NCI-H2107 treated with DMSO at 0.1 percent for 48 hours (cell line): Measurements from ENCODE around the gene WIPF3.
"Not testable (repeated sequence)": the region's sequence is repeated elsewhere in the genome, so short reads cannot be mapped to it uniquely, and the experiment has no call there.

Source experiments
- DNase-seq: peaks from one replicate; lab custom pipeline; 2025; ENCODE audit not compliant: unreplicated experiment; lab: John Stamatoyannopoulos, UW

WIPF3 gene

DNA sequence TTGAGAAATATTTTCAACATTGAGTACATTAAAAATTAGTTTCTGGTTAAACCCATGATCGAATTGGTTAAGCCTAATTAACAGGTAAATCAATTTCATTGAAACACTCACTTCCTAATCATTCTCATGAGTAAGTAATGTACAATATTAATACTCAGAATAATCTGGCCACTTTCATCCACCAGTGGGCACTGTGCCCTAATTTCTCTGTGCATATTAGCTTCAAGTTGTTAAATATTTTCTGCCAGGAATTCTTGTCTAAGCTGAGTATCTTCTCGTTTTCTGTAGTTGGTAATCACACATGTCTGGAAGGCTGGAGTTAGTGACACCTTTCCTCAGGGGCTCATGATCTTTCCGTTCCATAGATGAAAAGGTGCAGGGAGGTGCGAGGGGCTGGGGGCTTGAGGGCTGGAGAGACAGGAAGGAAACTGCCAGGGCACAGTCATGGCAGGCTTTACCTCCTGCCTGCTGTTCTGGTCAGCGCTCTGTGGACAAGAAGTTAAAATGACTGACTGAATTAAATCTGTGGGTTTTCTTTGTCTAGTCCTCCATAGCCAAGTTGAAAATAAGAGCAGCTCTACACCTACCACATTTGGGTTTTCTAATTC is 71.9 kb downstream of the WIPF3 start:
- peak; percentile 25 for DNase-seq

DNA sequence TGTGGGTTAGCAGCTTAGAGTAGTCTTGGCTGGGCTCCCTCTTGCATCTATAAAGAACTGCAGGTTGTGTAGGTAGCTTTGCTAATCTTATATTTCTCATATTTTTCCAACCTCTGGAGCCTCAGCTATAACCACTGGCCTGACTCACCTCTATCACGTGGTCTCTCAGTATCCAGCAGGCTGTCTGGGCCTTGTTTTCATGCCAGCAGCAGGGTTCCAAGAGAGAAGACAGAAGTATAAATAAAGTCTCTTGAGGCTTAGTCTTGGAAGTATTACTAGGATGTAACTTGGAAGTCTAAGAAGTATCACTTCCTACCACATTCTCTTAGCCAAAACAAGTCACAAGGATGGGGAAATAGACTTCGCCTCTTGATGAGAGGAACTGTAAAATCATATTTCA is 73.3 kb downstream of the WIPF3 start:
- no peak for DNase-seq

GRCh38 chr7:29881724-29882123 is 75.4 kb downstream of the WIPF3 start:
- peak; percentile 39 for DNase-seq

GRCh38 chr7:29882481-29882880 is 76.2 kb downstream of the WIPF3 start:
- no peak for DNase-seq

DNA sequence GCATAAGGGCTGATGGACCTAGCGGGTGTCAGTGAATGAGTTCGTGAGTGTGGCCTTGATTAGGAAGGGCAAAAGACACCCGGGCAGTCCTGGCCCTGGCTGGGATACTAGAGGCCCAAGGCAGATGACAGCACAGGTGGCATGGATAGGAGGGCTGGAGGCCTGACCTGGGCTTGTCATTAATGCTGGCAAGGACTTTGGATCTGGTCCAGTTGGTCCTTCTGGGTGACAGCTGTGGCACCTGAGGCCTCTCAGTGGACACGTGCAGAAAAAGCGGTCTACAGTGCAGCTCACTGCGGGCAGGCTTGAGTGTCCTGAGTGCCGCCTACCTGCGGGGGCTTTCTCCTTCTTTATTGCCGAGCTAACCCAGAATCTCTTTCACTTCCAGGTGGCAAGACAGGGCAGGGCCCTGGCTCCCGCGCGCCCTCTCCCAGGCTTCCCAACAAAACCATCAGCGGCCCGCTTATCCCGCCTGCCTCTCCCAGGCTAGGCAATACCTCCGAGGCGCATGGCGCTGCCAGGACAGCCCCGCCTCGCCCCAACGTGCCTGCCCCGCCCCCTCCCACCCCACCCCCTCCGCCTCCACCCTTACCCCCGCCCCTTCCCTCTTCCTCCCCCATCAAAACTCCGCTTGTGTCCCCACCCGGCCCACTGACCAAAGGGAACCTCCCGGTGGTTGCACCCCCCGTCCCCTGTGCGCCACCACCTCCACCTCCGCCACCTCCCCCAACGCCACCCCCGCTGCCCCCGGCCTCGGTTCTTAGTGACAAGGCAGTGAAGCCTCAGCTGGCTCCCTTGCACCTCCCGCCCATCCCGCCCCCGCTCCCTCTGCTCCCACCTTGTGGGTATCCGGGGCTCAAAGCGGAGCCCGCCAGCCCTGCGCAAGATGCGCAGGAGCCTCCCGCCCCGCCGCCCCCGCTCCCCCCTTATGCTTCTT is 77.4 kb downstream of the WIPF3 start:
- no peak for DNase-seq

DNA sequence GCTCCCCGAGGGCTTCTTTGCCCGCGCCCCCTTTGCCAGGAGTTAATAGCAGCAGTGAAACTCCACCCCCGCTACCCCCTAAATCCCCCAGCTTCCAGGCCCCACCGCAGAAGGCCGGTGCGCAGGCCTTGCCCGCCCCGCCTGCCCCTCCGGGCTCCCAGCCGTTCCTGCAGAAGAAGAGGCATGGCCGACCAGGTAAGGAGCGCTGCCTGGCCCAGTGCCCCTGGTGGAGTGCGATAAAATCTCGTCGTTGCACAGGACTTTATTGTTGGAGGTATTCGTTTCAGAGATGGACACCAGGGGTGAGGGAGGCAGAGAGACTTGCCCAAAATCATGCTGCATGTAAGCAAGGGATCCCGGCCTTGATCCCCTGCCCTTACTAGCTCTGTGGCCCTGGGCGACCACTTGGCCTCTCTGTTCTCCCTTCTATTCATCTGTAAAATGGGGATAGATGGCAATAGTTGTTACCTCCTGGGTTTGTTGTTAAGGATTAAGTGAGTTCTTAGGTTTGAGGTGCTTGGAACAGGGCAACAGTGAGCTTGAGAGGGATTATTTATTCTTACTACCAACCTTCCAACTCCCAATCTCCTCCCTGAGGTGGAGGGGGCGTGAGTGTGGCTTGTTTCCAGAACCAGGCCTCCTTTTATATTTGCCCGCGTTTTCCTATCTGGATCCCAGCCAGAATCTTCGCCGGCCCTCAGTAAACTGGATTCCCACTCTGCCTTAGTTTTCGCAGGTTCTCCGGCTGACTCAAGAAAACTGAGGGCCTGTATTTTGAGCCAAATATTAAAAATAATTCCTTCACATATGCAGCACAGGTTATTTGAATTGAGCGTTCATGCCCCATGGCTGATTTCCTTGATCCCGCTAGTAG is 78.3 kb downstream of the WIPF3 start:
- no peak for DNase-seq

- DNase-seq: no peak
Measured at GRCh38 chr7:29885626-29886025, 79.3 kb downstream of the WIPF3 start.

DNA sequence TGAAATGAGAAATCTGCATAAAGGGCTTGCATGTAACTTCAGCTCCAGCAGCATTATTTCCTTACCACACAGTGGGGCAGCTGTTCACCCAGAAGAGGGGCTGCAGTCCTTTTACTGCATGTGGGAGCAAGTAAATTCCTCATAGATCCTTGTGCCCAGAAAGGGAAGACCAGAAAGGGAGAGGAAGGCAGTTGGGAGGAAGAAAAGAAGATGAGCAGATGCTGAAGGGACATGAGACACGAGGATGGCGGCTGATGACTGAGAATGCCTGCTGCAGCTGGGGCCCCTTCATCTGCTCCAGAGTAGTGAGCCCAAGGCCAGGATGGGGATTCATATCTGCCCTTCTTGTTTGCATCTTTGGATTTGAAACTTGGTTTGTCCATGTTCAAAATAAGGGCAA is 80.5 kb downstream of the WIPF3 start:
- DNase-seq: no peak

DNA sequence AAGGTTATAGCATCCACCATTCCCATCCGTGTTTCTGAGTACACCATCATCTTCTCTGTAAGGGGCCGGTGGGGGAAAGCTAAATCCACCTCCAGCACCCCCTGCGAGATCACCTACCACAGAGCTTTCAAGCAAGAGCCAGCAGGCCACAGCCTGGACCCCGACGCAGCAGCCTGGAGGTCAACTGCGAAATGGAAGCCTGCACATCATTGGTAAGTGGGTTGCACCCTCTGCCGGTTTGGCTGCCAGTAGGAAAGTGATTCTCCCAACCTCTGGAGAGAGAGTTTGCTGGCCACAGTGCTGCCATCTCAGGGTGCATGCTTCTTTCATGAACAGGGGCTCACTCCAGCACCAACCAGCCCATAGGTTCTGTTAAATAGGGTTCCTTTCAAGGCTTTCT is 81.7 kb downstream of the WIPF3 start:
- DNase-seq: no peak

- DNase-seq: no peak
Measured at GRCh38 chr7:29889288-29889687, 83.0 kb downstream of the WIPF3 start.

DNA sequence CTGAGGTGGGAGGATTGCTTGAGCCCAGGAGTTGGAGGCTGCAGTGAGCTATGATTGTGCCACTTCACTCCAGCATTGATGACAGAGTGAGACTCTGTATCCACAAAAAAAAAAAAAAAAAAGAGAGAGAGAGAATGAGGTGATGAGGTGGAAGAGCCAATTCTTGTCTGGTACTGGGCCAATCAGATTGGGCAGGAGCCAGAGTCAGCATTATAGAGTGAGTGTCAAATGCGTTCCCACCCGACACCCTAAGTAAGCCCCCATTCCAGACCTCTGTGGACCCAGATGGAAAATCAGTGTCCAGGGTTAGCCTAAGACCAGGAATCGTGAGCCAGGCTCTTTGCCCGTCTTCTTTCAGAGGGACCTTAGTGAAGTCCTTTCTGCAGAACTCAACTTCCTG is 83.9 kb downstream of the WIPF3 start:
- DNase-seq: no peak

GRCh38 chr7:29890786-29891185 is 84.5 kb downstream of the WIPF3 start:
- not testable (repeated sequence) for DNase-seq

DNA sequence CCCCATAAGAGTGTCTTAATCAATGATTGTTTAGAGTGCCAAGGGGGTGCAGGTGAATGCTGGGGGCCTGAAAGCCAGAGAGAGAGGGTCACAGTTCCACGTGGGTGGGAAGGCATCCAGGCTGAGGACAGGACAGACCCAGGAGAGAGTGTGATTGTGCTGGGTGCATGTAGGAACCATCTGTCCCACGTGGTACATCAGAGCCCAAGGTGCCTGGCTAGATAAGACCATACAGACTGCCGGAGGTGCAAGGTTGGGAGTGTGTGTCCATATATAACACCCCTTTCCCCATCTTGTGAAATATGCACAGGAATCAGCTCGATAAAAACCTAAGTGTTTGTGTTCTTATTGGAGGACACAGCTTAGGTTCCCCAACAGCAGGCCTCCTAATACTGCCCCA is 85.5 kb downstream of the WIPF3 start:
- DNase-seq: no peak

GRCh38 chr7:29892231-29892630 is 85.9 kb downstream of the WIPF3 start:
- no peak for DNase-seq

DNA sequence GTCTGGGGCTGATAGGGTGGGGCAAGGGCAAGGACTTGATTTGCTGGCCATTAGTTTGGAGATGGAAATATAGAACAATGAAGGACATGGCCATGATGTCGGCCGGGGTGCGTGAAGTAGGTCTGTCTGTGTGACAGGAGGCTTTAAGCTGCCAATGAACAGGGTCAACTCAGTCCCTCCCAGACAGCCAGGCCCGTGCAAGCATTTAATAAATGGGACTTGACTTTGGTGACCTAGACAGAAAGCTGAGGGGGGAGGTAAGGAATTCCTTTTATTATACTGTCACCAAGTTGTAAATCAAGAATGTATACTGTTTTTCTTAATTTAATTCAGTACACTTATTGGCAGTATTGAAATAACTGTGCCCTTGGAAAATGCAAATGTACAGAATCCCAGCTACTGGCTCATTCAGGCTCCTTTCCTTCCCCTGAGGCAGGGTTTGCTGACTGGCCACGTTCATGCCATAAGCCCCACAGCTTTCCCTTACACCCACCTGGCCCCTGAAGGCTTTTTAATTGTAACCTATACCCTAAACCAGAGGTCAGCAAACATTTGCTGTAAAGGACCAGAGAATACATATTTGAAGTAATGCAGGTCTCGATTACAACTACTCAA is 87.2 kb downstream of the WIPF3 start:
- DNase-seq: no peak

- DNase-seq: no peak
Measured at GRCh38 chr7:29894256-29894655, 87.9 kb downstream of the WIPF3 start.

- DNase-seq: no peak
Measured at GRCh38 chr7:29895559-29895958, 89.3 kb downstream of the WIPF3 start.

DNA sequence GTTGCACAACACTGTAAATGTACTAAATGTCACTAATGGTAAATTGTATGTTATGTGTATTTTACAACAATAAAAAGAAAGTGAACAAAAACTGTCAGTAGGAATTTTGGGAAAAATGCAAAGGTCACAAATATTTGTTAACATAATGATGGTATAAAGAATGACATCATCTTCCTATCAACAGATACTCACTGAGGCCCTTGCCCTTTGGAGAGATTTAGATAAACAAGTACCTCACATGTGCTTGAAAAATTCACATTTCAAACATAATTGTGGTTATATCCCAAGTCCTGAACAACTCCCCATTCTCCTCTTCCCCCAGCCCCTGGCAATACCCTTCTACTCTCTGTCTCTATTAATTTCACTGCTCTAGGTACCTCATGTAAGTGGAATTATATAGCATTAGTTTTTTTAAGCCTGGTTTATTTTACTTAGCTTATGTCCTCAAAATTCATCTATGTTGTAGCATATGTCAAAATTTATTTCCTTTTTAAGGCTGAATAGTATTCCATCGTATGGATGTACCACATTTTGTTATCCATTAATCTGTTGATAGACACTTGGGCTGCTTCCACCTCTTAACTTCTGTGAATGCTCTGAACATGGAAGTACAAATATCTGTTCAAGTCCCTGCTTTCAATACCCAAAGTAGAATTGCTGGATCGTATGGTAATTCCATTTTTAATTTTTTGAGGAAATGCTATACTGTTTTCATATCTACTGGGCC is 90.5 kb downstream of the WIPF3 start:
- no peak for DNase-seq

DNA sequence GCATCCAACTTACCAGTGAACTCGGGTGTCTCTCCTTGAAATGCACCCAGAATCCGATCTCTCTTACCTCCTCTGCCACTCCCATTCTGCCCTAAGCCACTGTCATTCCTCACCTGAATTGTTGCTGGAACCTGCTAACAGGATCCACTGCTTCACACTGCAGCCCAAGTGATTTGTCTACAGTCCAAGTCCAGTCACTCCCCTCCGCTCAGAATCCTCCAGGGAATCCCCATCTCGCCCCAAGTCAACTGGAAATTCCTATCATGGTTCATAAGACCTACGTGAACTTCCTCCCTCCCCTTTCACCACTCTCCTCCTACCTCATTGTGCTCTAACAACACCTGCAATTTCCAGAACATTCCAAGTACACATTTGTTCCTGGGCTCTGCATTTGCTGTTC is 92.0 kb downstream of the WIPF3 start:
- DNase-seq: no peak

- no peak for DNase-seq
Measured at GRCh38 chr7:29900745-29901144, 94.4 kb downstream of the WIPF3 start.
